ENCODE data around the gene CYP2J2.

DNA sequence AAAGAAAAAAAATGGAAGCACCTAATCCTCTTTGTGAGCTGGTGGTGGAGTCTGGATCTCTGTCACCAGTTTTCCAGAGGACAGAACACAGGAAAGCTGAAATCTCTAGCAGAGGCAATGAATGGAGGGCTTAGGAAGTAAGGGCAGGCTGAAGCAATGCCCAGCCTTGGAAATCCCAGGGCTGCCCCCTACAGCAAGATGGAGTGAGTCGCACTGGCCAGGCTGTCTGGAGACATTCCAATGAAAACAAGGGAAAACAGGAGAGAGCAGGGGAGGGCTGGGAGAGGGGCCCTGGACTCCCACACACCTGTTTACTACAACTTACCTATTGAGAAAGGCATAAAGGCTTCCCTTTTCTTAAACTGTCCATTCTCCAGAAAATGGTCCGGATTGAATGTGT is 25.9 kb downstream of the CYP2J2 start:
- TF ChIP-seq, protein P1, sequence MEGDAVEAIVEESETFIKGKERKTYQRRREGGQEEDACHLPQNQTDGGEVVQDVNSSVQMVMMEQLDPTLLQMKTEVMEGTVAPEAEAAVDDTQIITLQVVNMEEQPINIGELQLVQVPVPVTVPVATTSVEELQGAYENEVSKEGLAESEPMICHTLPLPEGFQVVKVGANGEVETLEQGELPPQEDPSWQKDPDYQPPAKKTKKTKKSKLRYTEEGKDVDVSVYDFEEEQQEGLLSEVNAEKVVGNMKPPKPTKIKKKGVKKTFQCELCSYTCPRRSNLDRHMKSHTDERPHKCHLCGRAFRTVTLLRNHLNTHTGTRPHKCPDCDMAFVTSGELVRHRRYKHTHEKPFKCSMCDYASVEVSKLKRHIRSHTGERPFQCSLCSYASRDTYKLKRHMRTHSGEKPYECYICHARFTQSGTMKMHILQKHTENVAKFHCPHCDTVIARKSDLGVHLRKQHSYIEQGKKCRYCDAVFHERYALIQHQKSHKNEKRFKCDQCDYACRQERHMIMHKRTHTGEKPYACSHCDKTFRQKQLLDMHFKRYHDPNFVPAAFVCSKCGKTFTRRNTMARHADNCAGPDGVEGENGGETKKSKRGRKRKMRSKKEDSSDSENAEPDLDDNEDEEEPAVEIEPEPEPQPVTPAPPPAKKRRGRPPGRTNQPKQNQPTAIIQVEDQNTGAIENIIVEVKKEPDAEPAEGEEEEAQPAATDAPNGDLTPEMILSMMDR (IDR thresholded peaks at IDR 0.05): no peak
- TF ChIP-seq POLR2A (IDR thresholded peaks at IDR 0.05): no peak

Data from body of pancreas (tissue), 4 donors.